HCT116 (cell line): ENCODE data around the gene MYLK2. TPM values are rescaled to one million over a fixed set of nuclear protein-coding genes. Genes with fewer than 3 reads are reported as not detected.
A peak's percentile ranks its signal among the peaks of the same experiment; 100 is the strongest.

Experiments used
- ATAC-seq: fragments of 200-7000 bp; cut with Tn5 transposase; 2 replicates; pipeline ENCODE4 v1.9.1; 2020; ENCODE audit warnings: mild to moderate bottlenecking, moderate library complexity
- BruUV-seq: library from RNA; stranded (reverse); fragments of 400-500 nt; replicated peaks from 2 replicates; lab custom pipeline; 2021; lab: Mats Ljungman, UMichigan
- CTCF ChIA-PET: fragments of 300-600 bp; sonication (Branson Sonifier 250); formaldehyde crosslinking; loops from one replicate; lab custom pipeline; 2021; ENCODE audit warnings: antibody characterized with exemption; lab: Charles Lee
- POLR2A ChIA-PET: fragments of 300-600, 350-600 bp; sonication (Branson Sonifier 250); formaldehyde crosslinking; loops from one replicate; lab custom pipeline; 2021; ENCODE audit warnings: antibody characterized with exemption; lab: Charles Lee
- RAD21 ChIA-PET, 2 experiments: fragments of 300-600 bp; sonication (Branson Sonifier 250); formaldehyde crosslinking; loops; one replicate each; lab custom pipeline; 2023; ENCODE audit warnings: low total read pairs in 2 of 2; ENCODE audit not compliant: uncharacterized antibody in 2 of 2, unreplicated experiment in 2 of 2, low non-redundant PET in 1 of 2; lab: Charles Lee
- DNase-seq: peaks from one replicate; pipeline ENCODE4 v3.0.0-alpha.2; 2010; ENCODE audit warnings: low read depth, low spot score
- H2AFZ ChIP-seq: fragments of 200-600 bp; shearing (Covaris generic), sonication (generic); 2 replicates; pipeline ENCODE4 v1.6.1; 2017; ENCODE audit warnings: low read depth, mixed run types, mixed read lengths, antibody characterized with exemption, low read length; ENCODE audit not compliant: poor library complexity, severe bottlenecking
- H3K27ac ChIP-seq: 2 replicates; pipeline ENCODE4 v1.5.1; 2012; ENCODE audit warnings: low read depth, low read length
- H3K27me3 ChIP-seq: fragments of 200-600 bp; sonication (generic); 2 replicates; pipeline ENCODE4 v1.6.1; 2016; ENCODE audit warnings: mixed run types, low read length, mixed read lengths; ENCODE audit not compliant: insufficient read depth
- H3K36me3 ChIP-seq, 2 experiments: fragments of 200-500 bp in 1 of 2; fragments of 200-600 bp in 1 of 2; sonication (Bioruptor generic) in 1 of 2; sonication (generic) in 1 of 2; 2 replicates each; pipeline versions ENCODE4 v1.5.1 to v1.6.1; 2014 to 2016; ENCODE audit warnings: low read length in 2 of 2, inconsistent platforms in 1 of 2, mixed read lengths in 1 of 2, mixed run types in 1 of 2; ENCODE audit not compliant: insufficient read depth in 2 of 2, control insufficient read depth in 1 of 2
- H3K4me1 ChIP-seq, 2 experiments: fragments of 200-600 bp in 1 of 2; sonication (generic) in 1 of 2; 2 replicates each; pipeline versions ENCODE4 v1.5.1 to v1.6.1; 2012 to 2017; ENCODE audit warnings: low read length in 2 of 2, inconsistent platforms in 1 of 2, mild to moderate bottlenecking in 1 of 2, mixed read lengths in 1 of 2, mixed run types in 1 of 2, moderate library complexity in 1 of 2; ENCODE audit not compliant: insufficient read depth in 2 of 2, control insufficient read depth in 1 of 2
- H3K4me2 ChIP-seq: fragments of 200-600 bp; sonication (generic); 2 replicates; pipeline ENCODE4 v1.6.1; 2017; ENCODE audit warnings: mixed run types, low read length, mixed read lengths
- H3K4me3 ChIP-seq, 2 experiments: fragments of 200-600 bp in 1 of 2; sonication (generic) in 1 of 2; replicated peaks in 1 of 2; 2 replicates each; pipeline ENCODE4 v1.5.1; 2011 to 2016; ENCODE audit warnings: low read length in 2 of 2, control low read depth in 1 of 2, low read depth in 1 of 2, mild to moderate bottlenecking in 1 of 2, mixed read lengths in 1 of 2, mixed run types in 1 of 2
- H3K79me2 ChIP-seq: fragments of 200-600 bp; sonication (generic); 2 replicates; pipeline ENCODE4 v1.6.1; 2017; ENCODE audit warnings: mild to moderate bottlenecking, mixed run types, low read length, moderate library complexity, mixed read lengths; ENCODE audit not compliant: insufficient read depth
- H3K9ac ChIP-seq: fragments of 200-600 bp; sonication (generic); 2 replicates; pipeline ENCODE4 v1.6.1; 2016; ENCODE audit warnings: low read length, mixed read lengths
- H3K9me2 ChIP-seq: fragments of 200-600 bp; sonication (generic), shearing (Covaris generic); 2 replicates; pipeline ENCODE4 v1.6.1; 2017; ENCODE audit warnings: mixed run types, mild to moderate bottlenecking, moderate library complexity; ENCODE audit not compliant: insufficient read depth
- H3K9me3 ChIP-seq, 2 experiments: fragments of 200-500 bp in 1 of 2; fragments of 200-600 bp in 1 of 2; sonication (Bioruptor generic) in 1 of 2; sonication (generic) in 1 of 2; 2 replicates each; pipeline ENCODE4 v1.6.1; 2014 to 2017; ENCODE audit warnings: low read length in 2 of 2, mixed read lengths in 2 of 2, inconsistent platforms in 1 of 2, low read depth in 1 of 2, mild to moderate bottlenecking in 1 of 2, mixed run types in 1 of 2, moderate library complexity in 1 of 2; ENCODE audit not compliant: control insufficient read depth in 1 of 2, insufficient read depth in 1 of 2
- H4K20me1 ChIP-seq: fragments of 200-600 bp; sonication (generic), shearing (Covaris generic); 2 replicates; pipeline ENCODE4 v1.6.1; 2017; ENCODE audit warnings: mixed run types, mild to moderate bottlenecking, moderate library complexity; ENCODE audit not compliant: insufficient read depth
- ATF3 ChIP-seq: IDR thresholded peaks from 2 replicates; pipeline ENCODE4 v1.6.1; 2012
- CBX3 ChIP-seq: IDR thresholded peaks from 2 replicates; pipeline ENCODE4 v1.6.1; 2012; ENCODE audit warnings: low read depth
- CEBPB ChIP-seq: IDR thresholded peaks from 2 replicates; pipeline ENCODE4 v1.6.1; 2012; ENCODE audit warnings: low read depth
- CTCF ChIP-seq, 3 experiments: fragments of 200-600 bp in 1 of 3; sonication (generic) in 1 of 3; IDR thresholded peaks in 2 of 3; conservative IDR thresholded peaks in 1 of 3; 2 replicates each; pipeline ENCODE4 v1.5.1; 2012 to 2017; ENCODE audit warnings: low read depth in 2 of 3, low read length in 2 of 3, antibody characterized with exemption in 1 of 3, borderline replicate concordance in 1 of 3, control low read depth in 1 of 3, mild to moderate bottlenecking in 1 of 3, mixed read lengths in 1 of 3, mixed run types in 1 of 3, moderate library complexity in 1 of 3; ENCODE audit not compliant: insufficient read depth in 1 of 3
- EGR1 ChIP-seq: IDR thresholded peaks from 2 replicates; pipeline ENCODE4 v1.6.1; 2012; ENCODE audit warnings: low read depth
- ELF1 ChIP-seq: IDR thresholded peaks from 2 replicates; pipeline ENCODE4 v1.6.1; 2012; ENCODE audit warnings: low read depth, borderline replicate concordance
- EZH2 ChIP-seq: fragments of 200-600 bp; sonication (generic); IDR thresholded peaks from 2 replicates; pipeline ENCODE4 v1.6.1; 2017; ENCODE audit warnings: antibody characterized with exemption, mixed run types
- EZH2phosphoT487 ChIP-seq: fragments of 200-600 bp; IDR thresholded peaks from 2 replicates; pipeline ENCODE4 v1.6.1; 2018; ENCODE audit warnings: antibody characterized with exemption, borderline replicate concordance
- FOSL1 ChIP-seq: IDR thresholded peaks from 2 replicates; pipeline ENCODE4 v1.6.1; 2012; ENCODE audit warnings: low read depth
- JUND ChIP-seq: IDR thresholded peaks from 2 replicates; pipeline ENCODE4 v1.6.1; 2012
- POLR2A ChIP-seq: IDR thresholded peaks from 2 replicates; pipeline ENCODE4 v1.7.0; 2011; ENCODE audit warnings: borderline replicate concordance; ENCODE audit not compliant: insufficient read depth, insufficient read length; ENCODE audit errors: extremely low read depth
- RAD21 ChIP-seq: IDR thresholded peaks from 2 replicates; pipeline ENCODE4 v1.6.1; 2012; ENCODE audit warnings: low read depth, mild to moderate bottlenecking
- SIN3A ChIP-seq: IDR thresholded peaks from 2 replicates; pipeline ENCODE4 v1.6.1; 2012; ENCODE audit warnings: low read depth
- SP1 ChIP-seq: IDR thresholded peaks from 2 replicates; pipeline ENCODE4 v1.6.1; 2012; ENCODE audit warnings: low read depth
- SRF ChIP-seq: IDR thresholded peaks from 2 replicates; pipeline ENCODE4 v1.6.1; 2012; ENCODE audit warnings: low read depth
- TCF7L2 ChIP-seq: IDR thresholded peaks from 2 replicates; pipeline ENCODE4 v1.7.0; 2011; ENCODE audit warnings: borderline replicate concordance, inconsistent platforms; ENCODE audit not compliant: insufficient read depth, insufficient read length; ENCODE audit errors: extremely low read depth
- YY1 ChIP-seq: IDR thresholded peaks from 2 replicates; pipeline ENCODE4 v1.6.1; 2011; ENCODE audit warnings: low read length, low read depth, moderate library complexity, mild to moderate bottlenecking; ENCODE audit not compliant: insufficient replicate concordance; ENCODE audit errors: extremely low read depth
- intact Hi-C: fragments of 100-400 bp; cut with micrococcal nuclease; formaldehyde crosslinking; loops from 2 replicates; pipeline ENCODE4 v1.10.0; 2022
- total RNA-seq: library from RNA; stranded (reverse); gene quantifications from one replicate; pipeline ENCODE4 v1.2.1, GENCODE V29; 2021; ENCODE audit not compliant: unreplicated experiment
- TF ChIP-seq, protein P1 (sequence below): IDR thresholded peaks from 2 replicates; pipeline ENCODE4 v1.6.1; 2012; ENCODE audit warnings: low read depth
- TF ChIP-seq, protein P2 (sequence below): IDR thresholded peaks from 2 replicates; pipeline ENCODE4 v1.6.1; 2012

Gene MYLK2
- total RNA-seq, 1 experiment from 2014 or later: 0.34 TPM

DNA sequence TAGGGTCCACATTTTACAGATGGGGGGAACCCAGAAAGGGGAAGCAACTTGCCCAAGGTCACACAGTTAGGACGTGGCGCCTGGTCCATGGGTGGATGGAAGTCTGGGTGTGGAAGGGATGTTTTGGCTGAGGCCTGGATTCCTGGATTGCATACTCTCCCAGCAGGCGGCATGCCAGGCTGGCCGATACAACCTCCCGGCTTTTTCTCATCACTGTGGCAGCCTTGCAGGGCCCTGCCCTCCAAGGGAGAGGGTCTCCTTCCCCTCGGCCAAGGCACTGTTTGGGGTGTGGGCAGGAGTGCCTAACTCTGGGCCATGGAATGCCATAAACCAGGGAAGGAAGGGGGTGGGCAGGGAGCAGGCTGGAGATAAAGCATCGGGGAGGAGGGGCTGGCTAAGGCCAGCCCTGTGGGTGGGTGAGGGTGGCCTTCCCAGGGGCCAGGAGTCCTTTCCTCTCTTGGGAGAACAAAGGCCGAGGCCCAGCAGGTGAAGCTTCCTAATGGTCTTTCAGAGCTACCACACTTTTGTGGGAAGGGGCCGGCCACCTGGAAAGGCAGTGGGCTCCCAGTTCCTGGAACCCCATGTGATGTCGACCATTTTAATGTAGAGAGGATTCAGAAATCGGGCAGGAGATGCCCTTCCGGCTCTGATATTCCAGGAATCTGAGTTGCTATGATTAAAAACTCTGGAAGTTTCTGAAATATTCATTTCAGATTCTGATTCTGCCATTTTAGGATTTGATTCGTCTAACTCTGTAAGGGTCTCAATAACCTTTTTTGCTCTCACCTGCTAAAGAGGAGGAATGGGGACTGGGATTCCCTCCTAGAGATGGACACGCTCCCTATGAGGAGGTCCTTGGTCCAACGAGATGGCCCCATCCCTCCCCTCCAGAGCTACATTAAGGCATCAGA, 22.0 kb downstream of the MYLK2 start:
- ChIA-PET CTCF (interaction anchor here (2.3 kb wide), 1 partner anchor 12 kb away, joined by 11 read pairs; no protein-coding TSS in a partner anchor), POLR2A (no interaction called here)

More for the DNA sequence above, 22.0 kb downstream of the MYLK2 start:
- Histone ChIP-seq H3K79me2 (no peaks in the 10 kb centered on the region), H4K20me1 (no peaks in the 10 kb centered on the region), H3K27ac (no peak overlapping the region), H3K4me3 (no peak overlapping the region), H3K36me3 (no peaks in the 10 kb centered on the region), H3K9me3 (no peaks in the 10 kb centered on the region), H2AFZ (no peak overlapping the region), H3K27me3 (no peaks in the 10 kb centered on the region), H3K9me2 (no peaks in the 10 kb centered on the region), H3K4me2 (peak overlapping the region; percentile 27), H3K4me1 (peaks cover 24 to 51% of the 10 kb centered on the region in 2 experiments), H3K9ac (no peak overlapping the region)
- TF ChIP-seq RAD21 (no peak), CBX3 (no peak), EGR1 (no peak), CTCF (IDR thresholded peaks at IDR 0.05 in 2 of 3, conservative IDR thresholded peaks at IDR 0.05 in 1 of 3; ENCODE audit: borderline replicate concordance in 1 of 3, insufficient read depth in 1 of 3, low read depth in 2 of 3, low read length in 2 of 3) (no peak), CEBPB (no peak), SIN3A (no peak), EZH2 (no peak), ATF3 (no peak), FOSL1 (no peak), YY1 (no peak), TCF7L2 (no peak), EZH2phosphoT487 (no peak), SRF (no peak), POLR2A (no peak), JUND (no peak), ELF1 (no peak), SP1 (no peak)
- TF ChIP-seq, protein P1, sequence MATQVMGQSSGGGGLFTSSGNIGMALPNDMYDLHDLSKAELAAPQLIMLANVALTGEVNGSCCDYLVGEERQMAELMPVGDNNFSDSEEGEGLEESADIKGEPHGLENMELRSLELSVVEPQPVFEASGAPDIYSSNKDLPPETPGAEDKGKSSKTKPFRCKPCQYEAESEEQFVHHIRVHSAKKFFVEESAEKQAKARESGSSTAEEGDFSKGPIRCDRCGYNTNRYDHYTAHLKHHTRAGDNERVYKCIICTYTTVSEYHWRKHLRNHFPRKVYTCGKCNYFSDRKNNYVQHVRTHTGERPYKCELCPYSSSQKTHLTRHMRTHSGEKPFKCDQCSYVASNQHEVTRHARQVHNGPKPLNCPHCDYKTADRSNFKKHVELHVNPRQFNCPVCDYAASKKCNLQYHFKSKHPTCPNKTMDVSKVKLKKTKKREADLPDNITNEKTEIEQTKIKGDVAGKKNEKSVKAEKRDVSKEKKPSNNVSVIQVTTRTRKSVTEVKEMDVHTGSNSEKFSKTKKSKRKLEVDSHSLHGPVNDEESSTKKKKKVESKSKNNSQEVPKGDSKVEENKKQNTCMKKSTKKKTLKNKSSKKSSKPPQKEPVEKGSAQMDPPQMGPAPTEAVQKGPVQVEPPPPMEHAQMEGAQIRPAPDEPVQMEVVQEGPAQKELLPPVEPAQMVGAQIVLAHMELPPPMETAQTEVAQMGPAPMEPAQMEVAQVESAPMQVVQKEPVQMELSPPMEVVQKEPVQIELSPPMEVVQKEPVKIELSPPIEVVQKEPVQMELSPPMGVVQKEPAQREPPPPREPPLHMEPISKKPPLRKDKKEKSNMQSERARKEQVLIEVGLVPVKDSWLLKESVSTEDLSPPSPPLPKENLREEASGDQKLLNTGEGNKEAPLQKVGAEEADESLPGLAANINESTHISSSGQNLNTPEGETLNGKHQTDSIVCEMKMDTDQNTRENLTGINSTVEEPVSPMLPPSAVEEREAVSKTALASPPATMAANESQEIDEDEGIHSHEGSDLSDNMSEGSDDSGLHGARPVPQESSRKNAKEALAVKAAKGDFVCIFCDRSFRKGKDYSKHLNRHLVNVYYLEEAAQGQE: no peak
- TF ChIP-seq, protein P2, sequence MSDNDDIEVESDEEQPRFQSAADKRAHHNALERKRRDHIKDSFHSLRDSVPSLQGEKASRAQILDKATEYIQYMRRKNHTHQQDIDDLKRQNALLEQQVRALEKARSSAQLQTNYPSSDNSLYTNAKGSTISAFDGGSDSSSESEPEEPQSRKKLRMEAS: no peak
- no TSS peak for BruUV-seq
- RAD21 ChIA-PET: no interaction called here
- intact Hi-C loops: no loop called here
- DNase-seq (no peak), ATAC-seq (no peak)
